CD4-positive, alpha-beta T cell treated with Interleukin-15 for 1 hour (primary cell): ENCODE measurements around the gene TTC6.

ENCODE experiments used
- DNase-seq: peaks from one replicate; pipeline ENCODE4 v3.0.0-alpha.2; 2020

Gene TTC6

DNA sequence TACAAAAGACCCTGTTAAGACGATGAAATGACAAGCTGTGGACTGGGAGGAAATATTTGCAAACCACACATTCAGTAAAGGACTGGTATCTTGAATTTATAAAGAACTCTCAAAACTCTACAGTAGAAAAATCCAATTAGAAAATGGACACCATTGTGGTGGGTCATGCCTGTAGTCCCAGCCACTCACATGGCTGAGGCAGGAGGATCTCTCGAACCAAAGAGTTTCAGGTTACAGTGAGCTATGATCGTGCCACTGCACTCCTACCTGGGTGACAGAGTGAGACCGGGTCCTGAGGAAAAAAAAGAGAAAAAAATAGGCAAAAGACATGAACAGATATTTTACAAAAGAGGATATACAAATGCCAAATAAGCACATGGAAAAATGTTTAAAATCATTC is 41.9 kb downstream of the TTC6 start:
- no peak for DNase-seq

DNA sequence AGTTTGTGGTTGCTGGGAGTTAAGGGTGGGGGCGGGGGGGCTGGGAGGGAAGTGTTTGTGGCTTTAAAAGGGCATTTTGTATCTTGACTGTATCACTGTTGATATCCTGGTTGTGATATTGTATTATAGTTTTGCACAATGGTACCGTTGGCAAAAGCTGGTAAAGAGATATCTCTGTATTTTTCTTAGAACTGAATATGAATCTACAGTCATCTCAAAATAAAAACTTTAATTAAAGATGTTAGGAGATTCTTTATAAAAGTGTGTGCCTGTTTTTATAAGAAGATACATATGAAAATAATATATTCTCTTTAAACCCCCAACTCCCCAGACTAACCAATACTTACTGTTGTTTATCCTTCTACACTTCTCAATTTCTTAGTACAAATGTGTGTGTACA is 43.2 kb downstream of the TTC6 start:
- no peak for DNase-seq

DNA sequence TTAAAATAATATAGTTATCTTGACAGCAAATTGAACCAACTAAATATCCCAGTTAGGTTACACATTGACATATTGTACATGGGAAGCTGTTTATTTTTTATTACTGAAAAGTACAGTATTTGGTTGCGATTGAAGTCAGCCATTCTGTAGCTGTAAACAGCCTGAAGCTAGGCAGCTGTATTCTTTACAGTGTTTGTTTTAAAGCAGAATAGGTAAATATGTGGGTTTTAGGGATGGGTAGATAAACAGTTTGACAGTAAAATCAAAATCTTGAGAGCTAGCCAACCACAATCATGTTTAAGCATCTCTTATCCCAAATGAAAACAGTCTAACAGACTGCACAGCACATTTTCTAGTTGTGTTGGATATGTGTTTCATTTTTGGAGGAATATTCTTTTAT is 45.7 kb downstream of the TTC6 start:
- no peak for DNase-seq

DNA sequence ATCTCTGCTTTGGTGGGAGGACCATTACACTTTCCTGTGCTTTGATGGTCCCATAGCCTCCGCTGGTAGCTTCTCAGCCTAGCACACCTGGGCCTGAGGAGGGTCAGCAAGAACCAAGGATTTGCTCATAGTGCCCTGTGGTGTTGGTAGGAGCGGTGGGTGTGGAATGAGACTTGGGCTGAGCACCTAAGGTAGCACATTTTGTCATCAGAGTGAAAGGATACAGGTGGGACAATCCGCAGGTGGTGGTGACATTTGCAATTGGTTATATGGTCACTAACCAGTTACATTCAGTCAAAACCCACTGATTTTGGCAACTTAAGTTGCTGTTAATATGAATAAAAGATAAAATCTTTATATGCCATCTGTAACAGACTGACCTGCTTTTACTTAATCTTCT is 46.7 kb downstream of the TTC6 start:
- DNase-seq, result no peak

DNA sequence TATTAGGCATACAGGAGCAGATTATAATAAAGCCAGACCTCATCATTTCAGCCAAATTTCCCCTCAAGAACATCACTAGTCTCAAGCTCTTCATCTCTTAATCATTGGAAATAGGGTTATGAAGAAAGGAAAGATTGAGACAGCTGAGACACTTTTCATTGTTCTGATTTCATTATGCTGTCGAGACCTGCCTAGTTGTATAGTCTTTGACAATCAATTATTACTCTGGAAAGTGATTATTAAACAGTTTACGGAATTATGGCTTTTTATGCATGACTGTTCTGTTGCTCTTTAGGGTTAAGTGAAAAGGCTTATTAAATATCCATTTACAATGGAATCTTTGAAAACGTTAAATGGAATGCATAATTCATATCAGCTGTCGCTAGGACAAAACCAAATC is 48.3 kb downstream of the TTC6 start:
- no peak for DNase-seq
